GM18526 (cell line): ENCODE measurements around the gene MICAL2.

Experiments
- POLR2A ChIP-seq: IDR thresholded peaks from 3 replicates; pipeline ENCODE4 v1.6.1; 2011; ENCODE audit not compliant: insufficient read length; ENCODE audit errors: extremely low read depth

Gene MICAL2

GRCh38 chr11:12216041-12216451, 105.7 kb downstream of the MICAL2 start:
- TF ChIP-seq POLR2A: no peak

GRCh38 chr11:12216671-12217374, 106.4 kb downstream of the MICAL2 start:
- TF ChIP-seq POLR2A: no peak

GRCh38 chr11:12217879-12218278, 107.5 kb downstream of the MICAL2 start:
- no peak for TF ChIP-seq POLR2A

GRCh38 chr11:12218909-12219308, 108.5 kb downstream of the MICAL2 start:
- no peak for TF ChIP-seq POLR2A

GRCh38 chr11:12219757-12220156, 109.4 kb downstream of the MICAL2 start:
- no peak for TF ChIP-seq POLR2A

- no peak for TF ChIP-seq POLR2A
Observed at GRCh38 chr11:12220305-12220704, 109.9 kb downstream of the MICAL2 start.

GRCh38 chr11:12221051-12221535, 110.7 kb downstream of the MICAL2 start:
- TF ChIP-seq POLR2A: no peak

GRCh38 chr11:12222055-12222792, 111.8 kb downstream of the MICAL2 start:
- TF ChIP-seq POLR2A: no peak

- no peak for TF ChIP-seq POLR2A
Observed at GRCh38 chr11:12223771-12224536, 113.6 kb downstream of the MICAL2 start.

- TF ChIP-seq POLR2A: no peak
Observed at GRCh38 chr11:12224537-12224893, 114.1 kb downstream of the MICAL2 start.

- no peak for TF ChIP-seq POLR2A
Observed at GRCh38 chr11:12225046-12225739, 114.8 kb downstream of the MICAL2 start.

- TF ChIP-seq POLR2A: no peak
Observed at GRCh38 chr11:12226093-12226492, 115.7 kb downstream of the MICAL2 start.

- TF ChIP-seq POLR2A: no peak
Observed at GRCh38 chr11:12229450-12230229, 119.2 kb downstream of the MICAL2 start.

GRCh38 chr11:12232160-12232559, 121.8 kb downstream of the MICAL2 start:
- TF ChIP-seq POLR2A: no peak
